Measurements from ENCODE around the gene MED28. TPM values are rescaled to one million over a fixed set of nuclear protein-coding genes. Genes with fewer than 3 reads are reported as not detected.

Gene MED28
- total and polyA plus RNA-seq, 12 donors = 4.9 to 49.4 (median 12.1) TPM

- WGBS, 4 donors = 53 to 64% (median 58%) methylated on average over 4 of the region's 4 CpGs
- Histone ChIP-seq H3K36me3 (replicated peaks in 1 of 2) (no peaks in the 10 kb centered on the region), H3K4me3 (no peak overlapping the region), H3K27me3 (no peaks in the 10 kb centered on the region), H3K9me3 (replicated peaks in 1 of 3) (no peaks in the 10 kb centered on the region), H3K4me1 (replicated peaks in 1 of 2) (no peaks in the 10 kb centered on the region), H3K27ac (no peak overlapping the region)
- TF ChIP-seq POLR2A (IDR thresholded peaks at IDR 0.05) = no peak
- no peak for TF ChIP-seq CTCF (IDR thresholded peaks at IDR 0.05)
- intact Hi-C loops (cut with DNase I) = no loop called here
- no peak for DNase-seq
These were observed 50.3 kb downstream of the MED28 start for GRCh38 chr4:17664755-17665154.

- WGBS, 4 donors = 53 to 71% (median 62%) methylated on average over 1 of the region's 1 CpG
- intact Hi-C loops (cut with DNase I) = no loop called here
- no peak for DNase-seq
- H3K36me3 ChIP-seq (replicated peaks in 1 of 2) = no peaks in the 10 kb centered on the region
- H3K27me3 ChIP-seq = no peaks in the 10 kb centered on the region
- H3K4me1 ChIP-seq (replicated peaks in 1 of 2) = no peaks in the 10 kb centered on the region
- H3K9me3 ChIP-seq (replicated peaks in 1 of 3) = no peaks in the 10 kb centered on the region
- H3K27ac ChIP-seq = no peak overlapping the region
- H3K4me3 ChIP-seq = no peak overlapping the region
- TF ChIP-seq POLR2A (IDR thresholded peaks at IDR 0.05) = no peak
- TF ChIP-seq CTCF (IDR thresholded peaks at IDR 0.05) = no peak
These were observed 50.9 kb downstream of the MED28 start for GRCh38 chr4:17665346-17665745.

- intact Hi-C loops (cut with DNase I) = no loop called here
- no peak for TF ChIP-seq CTCF (IDR thresholded peaks at IDR 0.05)
- TF ChIP-seq POLR2A (IDR thresholded peaks at IDR 0.05) = no peak
- no peak for DNase-seq
- H3K4me3 ChIP-seq = no peak overlapping the region
- H3K27ac ChIP-seq = no peak overlapping the region
- H3K9me3 ChIP-seq (replicated peaks in 1 of 3) = no peaks in the 10 kb centered on the region
- WGBS, 4 donors = 43 to 68% (median 56%) methylated on average over 3 of the region's 3 CpGs
- no peaks in the 10 kb centered on the region for H3K27me3 ChIP-seq
- no peaks in the 10 kb centered on the region for H3K4me1 ChIP-seq (replicated peaks in 1 of 2)
- H3K36me3 ChIP-seq (replicated peaks in 1 of 2) = no peaks in the 10 kb centered on the region
These were observed 51.4 kb downstream of the MED28 start for GRCh38 chr4:17665852-17666251.

GRCh38 chr4:17667253-17667652 lies 52.8 kb downstream of the MED28 start:
- H3K9me3 ChIP-seq (replicated peaks in 1 of 3) = no peaks in the 10 kb centered on the region
- no peak for DNase-seq
- no peak overlapping the region for H3K4me3 ChIP-seq
- no peak for TF ChIP-seq CTCF (IDR thresholded peaks at IDR 0.05)
- TF ChIP-seq POLR2A (IDR thresholded peaks at IDR 0.05) = no peak
- H3K4me1 ChIP-seq (replicated peaks in 1 of 2) = no peaks in the 10 kb centered on the region
- no peak overlapping the region for H3K27ac ChIP-seq
- WGBS, 4 donors = 71 to 92% (median 76%) methylated on average over 3 of the region's 3 CpGs
- H3K36me3 ChIP-seq (replicated peaks in 1 of 2) = no peaks in the 10 kb centered on the region
- intact Hi-C loops (cut with DNase I) = no loop called here
- H3K27me3 ChIP-seq = no peaks in the 10 kb centered on the region
